K562 (cell line): Measurements from ENCODE around the gene SMC5. TPM values are rescaled to one million over a fixed set of nuclear protein-coding genes. Genes with fewer than 3 reads are reported as not detected.

Experiments
- ATAC-seq: fragments of 200-7000 bp; cut with Tn5 transposase; 3 replicates; pipeline ENCODE4 v1.9.1; 2020; ENCODE audit warnings: moderate library complexity
- BruUV-seq: library from RNA; stranded (reverse); fragments of 400-500 nt; replicated peaks from 2 replicates; lab custom pipeline; 2021; lab: Mats Ljungman, UMichigan
- CTCF ChIA-PET: fragments of 300-600 bp; formaldehyde crosslinking; extraction: SDS; loops from one replicate; lab custom pipeline; 2021; ENCODE audit warnings: low intra/inter-chr PET ratio; lab: Yijun Ruan, JAX
- POLR2A ChIA-PET: fragments of 300-600, 350-650 bp; sonication (Branson Sonifier 250); formaldehyde crosslinking; extraction: SDS; loops from one replicate; lab custom pipeline; 2021; ENCODE audit warnings: antibody characterized with exemption, inconsistent platforms; lab: Yijun Ruan, JAX
- DNase-seq, 4 experiments: peaks; one replicate each; pipeline versions ENCODE4 v3.0.0 to v3.0.0-alpha.2; 2011 to 2018; ENCODE audit warnings: low spot score in 3 of 4, mixed read lengths in 3 of 4; ENCODE audit errors: extremely low read depth in 1 of 4
- FAIRE-seq: peaks from 2 replicates; lab custom pipeline; 2011; peaks lifted over from hg19 to GRCh38; lab: Jason Lieb, UNC
- H2AFZ ChIP-seq: 2 replicates; pipeline ENCODE4 v1.6.0; 2011; ENCODE audit warnings: low read depth, low read length, control low read depth, inconsistent platforms
- H3K27ac ChIP-seq: fragments of 200-600 bp; 3 replicates; pipeline ENCODE4 v1.8.0; 2011; ENCODE audit warnings: low read depth, mild to moderate bottlenecking, control low read depth, inconsistent platforms, low read length, moderate library complexity, mixed read lengths; ENCODE audit errors: extremely low read depth
- H3K27me3 ChIP-seq, 2 experiments: fragments of 300-600 bp in 1 of 2; 2 replicates in 1 of 2; 3 replicates in 1 of 2; pipeline versions ENCODE4 v1.6.0 to v1.8.0; 2011; ENCODE audit warnings: inconsistent platforms in 2 of 2, low read length in 2 of 2, mild to moderate bottlenecking in 1 of 2, mixed read lengths in 1 of 2, moderate library complexity in 1 of 2; ENCODE audit not compliant: control insufficient read depth in 2 of 2, insufficient read depth in 2 of 2
- H3K36me3 ChIP-seq: fragments of 300-600 bp; 3 replicates; pipeline ENCODE4 v1.8.0; 2011; ENCODE audit warnings: mild to moderate bottlenecking, low read length, inconsistent platforms; ENCODE audit not compliant: control insufficient read depth, insufficient read depth
- H3K4me1 ChIP-seq, 2 experiments: fragments of 200-600 bp in 1 of 2; replicated peaks in 1 of 2; 2 replicates in 1 of 2; 3 replicates in 1 of 2; pipeline versions ENCODE4 v1.5.1 to v1.8.0; 2011; ENCODE audit warnings: inconsistent platforms in 2 of 2, low read length in 2 of 2, mild to moderate bottlenecking in 1 of 2, mixed read lengths in 1 of 2, moderate library complexity in 1 of 2; ENCODE audit not compliant: control insufficient read depth in 2 of 2, insufficient read depth in 2 of 2
- H3K4me2 ChIP-seq: 2 replicates; pipeline ENCODE4 v1.6.1; 2011; ENCODE audit warnings: low read length, control low read depth, inconsistent platforms, mixed read lengths; ENCODE audit not compliant: insufficient read depth
- H3K4me3 ChIP-seq: fragments of 200-600 bp; sonication (generic), shearing (Covaris generic); 2 replicates; pipeline ENCODE4 v1.5.1; 2016; ENCODE audit warnings: control low read depth, inconsistent platforms
- H3K79me2 ChIP-seq: fragments of 200-600 bp; 3 replicates; pipeline ENCODE4 v1.8.0; 2011; ENCODE audit warnings: low read length, inconsistent platforms; ENCODE audit not compliant: control insufficient read depth, insufficient read depth
- H3K9ac ChIP-seq, 2 experiments: 2 replicates each; pipeline versions ENCODE4 v1.6.0 to v1.6.1; 2011; ENCODE audit warnings: low read depth in 2 of 2, low read length in 2 of 2, control low read depth in 1 of 2, inconsistent platforms in 1 of 2, mild to moderate bottlenecking in 1 of 2, mixed read lengths in 1 of 2; ENCODE audit not compliant: insufficient read depth in 1 of 2
- H3K9me1 ChIP-seq: one replicate; pipeline ENCODE4 v1.6.0; 2011; ENCODE audit warnings: inconsistent platforms, mild to moderate bottlenecking, low read length, moderate library complexity; ENCODE audit not compliant: control insufficient read depth, insufficient read depth
- H3K9me3 ChIP-seq: replicated peaks from 2 replicates; pipeline ENCODE4 v1.5.1; 2011; ENCODE audit warnings: low read depth, low read length, inconsistent platforms; ENCODE audit not compliant: control insufficient read depth, insufficient read depth
- H4K20me1 ChIP-seq: replicated peaks from 2 replicates; pipeline ENCODE4 v1.6.1; 2011; ENCODE audit warnings: low read length, inconsistent platforms, mixed read lengths; ENCODE audit not compliant: control insufficient read depth, insufficient read depth
- DMBX1 ChIP-seq: fragments of 250-450 bp; sonication (Bioruptor Pico); IDR thresholded peaks from 2 replicates; pipeline ENCODE4 v1.8.0; 2022; ENCODE audit warnings: inconsistent platforms, mild to moderate bottlenecking, moderate library complexity, borderline replicate concordance
- KDM4B ChIP-seq, 2 experiments: fragments of 450-650 bp in 1 of 2; sonication (generic) in 1 of 2; IDR thresholded peaks; 2 replicates each; pipeline ENCODE4 v1.6.1; 2016 to 2017; ENCODE audit warnings: borderline replicate concordance in 2 of 2, antibody characterized with exemption in 1 of 2, low read depth in 1 of 2, mild to moderate bottlenecking in 1 of 2
- RFX7 ChIP-seq: fragments of 250-450 bp; sonication (Bioruptor Pico); IDR thresholded peaks from 2 replicates; pipeline ENCODE4 v1.5.1; 2021; ENCODE audit warnings: mild to moderate bottlenecking
- SNRNP70 ChIP-seq: fragments of 200-400 bp; formaldehyde crosslinking; optimal IDR thresholded peaks from 2 replicates; pipeline ENCODE3; 2017; ENCODE audit warnings: low read depth, low read length
- TEAD4 ChIP-seq, 2 experiments: sonication (generic) in 1 of 2; formaldehyde crosslinking in 1 of 2; IDR thresholded peaks; 2 replicates each; pipeline versions ENCODE4 v1.6.1 to v1.8.0; 2012 to 2022; ENCODE audit warnings: borderline replicate concordance in 1 of 2, inconsistent platforms in 1 of 2, low read length in 1 of 2, mild to moderate bottlenecking in 1 of 2, missing genetic modification reagents in 1 of 2
- ZNF785 ChIP-seq: fragments of 250-450 bp; sonication (Bioruptor Pico); IDR thresholded peaks from 2 replicates; pipeline ENCODE4 v1.4.0; 2020; ENCODE audit warnings: mild to moderate bottlenecking
- WGBS: fragments of 100-300 bp; shearing (Covaris generic); methylation state at CpG from one replicate; pipeline ENCODE4 v1.1.6; 2016; ENCODE audit warnings: low coverage, mixed read lengths; ENCODE audit not compliant: insufficient coverage; ENCODE audit errors: missing lambda C conversion rate; 5-methylcytosine and 5-hydroxymethylcytosine counted together
- in situ Hi-C: fragments of 300-500 bp; cut with MboI; formaldehyde crosslinking; loops from 4 replicates; pipeline ENCODE4 v1.15.0; 2018; ENCODE audit warnings: inconsistent platforms, mixed read lengths
- intact Hi-C: fragments of 100-400 bp; cut with micrococcal nuclease; formaldehyde crosslinking; loops from 2 replicates; pipeline ENCODE4 v1.14.2; 2022
- polyA plus RNA-seq, 8 experiments: library from polyadenylated mRNA; depleted of rRNA in 4 of 8; stranded (reverse) in 5 of 8; unstranded in 3 of 8; fragments of >200 nt; fragmentation: Nextera tagmentation in 2 of 8; fragmentation: Illumina TruSeq in 1 of 8; extraction: Ambion mirVana in 2 of 8; extraction: Trizol in 1 of 8; gene quantifications; 2 replicates each; pipeline versions ENCODE4 v1.2.1 to v1.2.3, GENCODE V29; 2011 to 2014; ENCODE audit warnings: inconsistent platforms in 1 of 8, missing spikeins in 1 of 8
- total RNA-seq, 7 experiments: library from RNA; depleted of rRNA in 6 of 7; stranded (reverse); fragments of >200 nt in 6 of 7; fragmentation: Illumina TruSeq in 2 of 7; extraction: Trizol in 2 of 7; gene quantifications; 2 replicates each; pipeline versions ENCODE4 v1.2.1 to v1.2.3, GENCODE V29; 2011 to 2021; ENCODE audit warnings: low replicate concordance in 1 of 7
- TF ChIP-seq, protein P1 (sequence below): fragments of 450-650 bp; IDR thresholded peaks from 2 replicates; pipeline ENCODE4 v1.6.1; 2016; ENCODE audit warnings: mild to moderate bottlenecking, moderate library complexity
- TF ChIP-seq, protein P2 (sequence below): fragments of 450-650 bp; conservative IDR thresholded peaks from 2 replicates; pipeline ENCODE4 v1.6.1; 2016; ENCODE audit warnings: missing genetic modification characterization, low read depth, mild to moderate bottlenecking, missing compliant biosample characterization, moderate library complexity

The SMC5 gene
- total and polyA plus RNA-seq, 9 of the 15 experiments (the other 6 are each of a cell fraction or from before 2014, with no cell fraction given) = 3.5 to 43.2 (median 21.4) TPM

DNA sequence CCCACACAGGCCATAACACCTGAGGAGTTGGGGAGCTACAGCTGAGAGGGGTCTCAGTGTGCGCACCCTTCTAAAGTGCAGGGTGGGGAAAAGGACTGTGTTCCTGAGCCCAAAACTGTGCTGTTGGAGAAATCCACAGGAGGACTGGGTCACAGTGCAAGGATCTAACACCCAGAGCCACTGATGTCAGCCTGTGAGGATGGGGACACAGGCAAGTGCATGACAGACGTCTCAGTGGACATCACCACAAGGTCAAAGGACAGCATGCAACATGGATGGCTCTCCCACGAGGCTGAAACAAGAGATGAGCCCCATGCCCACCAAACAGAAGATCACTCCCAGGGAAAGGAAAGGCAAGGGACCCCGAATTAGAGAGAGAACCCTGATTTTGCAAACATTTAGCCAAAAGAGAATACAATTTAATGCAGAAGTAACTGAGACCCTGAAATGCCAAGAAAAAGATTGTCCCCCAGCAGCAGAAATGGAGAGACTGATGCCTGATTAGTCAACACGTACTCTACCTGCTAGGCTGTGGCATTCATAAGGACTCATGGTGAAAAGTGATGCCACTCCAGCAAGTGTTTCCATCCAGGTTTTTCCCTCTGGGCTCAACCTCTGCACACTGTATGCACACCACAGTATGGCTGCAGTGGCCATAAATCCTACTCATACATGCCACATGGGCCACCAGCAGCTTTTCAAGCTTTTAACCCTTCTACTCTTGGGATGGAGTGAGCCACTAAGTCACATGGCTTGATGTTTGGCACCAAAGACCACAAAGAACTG lies 141.5 kb downstream of the SMC5 start:
- in situ Hi-C loops (no loop called here), intact Hi-C loops (no loop called here)
- BruUV-seq = no TSS peak
- H3K4me2 ChIP-seq = no peak overlapping the region
- no peak overlapping the region for H3K4me3 ChIP-seq
- H3K9me3 ChIP-seq = no peaks in the 10 kb centered on the region
- no peak for FAIRE-seq
- H3K27ac ChIP-seq = no peak overlapping the region
- H3K79me2 ChIP-seq = peaks cover 82% of the 10 kb centered on the region
- no peak overlapping the region for H3K9ac ChIP-seq
- no peak; the same call in 2 of the 3 replicates for ATAC-seq
- no peaks in the 10 kb centered on the region for H3K9me1 ChIP-seq
- no peaks in the 10 kb centered on the region for H3K36me3 ChIP-seq
- H3K27me3 ChIP-seq = no peaks in the 10 kb centered on the region
- H4K20me1 ChIP-seq = peaks cover 23% of the 10 kb centered on the region
- peaks cover 17 to 35% of the 10 kb centered on the region in 2 experiments; a peak in 4 of 5 replicates for H3K4me1 ChIP-seq
- 51% methylated on average over 5 of the region's 5 CpGs for WGBS
- no peak for DNase-seq
- ChIA-PET POLR2A (interaction anchor here (0.8 to 2.9 kb wide), 6 partner anchors 10 to 20 kb away, joined by 3 to 22 read pairs (median 6); partner anchors contain the start of gene KLF9), CTCF (no interaction called here)
- H2AFZ ChIP-seq = no peak overlapping the region
- TF ChIP-seq, protein P1, sequence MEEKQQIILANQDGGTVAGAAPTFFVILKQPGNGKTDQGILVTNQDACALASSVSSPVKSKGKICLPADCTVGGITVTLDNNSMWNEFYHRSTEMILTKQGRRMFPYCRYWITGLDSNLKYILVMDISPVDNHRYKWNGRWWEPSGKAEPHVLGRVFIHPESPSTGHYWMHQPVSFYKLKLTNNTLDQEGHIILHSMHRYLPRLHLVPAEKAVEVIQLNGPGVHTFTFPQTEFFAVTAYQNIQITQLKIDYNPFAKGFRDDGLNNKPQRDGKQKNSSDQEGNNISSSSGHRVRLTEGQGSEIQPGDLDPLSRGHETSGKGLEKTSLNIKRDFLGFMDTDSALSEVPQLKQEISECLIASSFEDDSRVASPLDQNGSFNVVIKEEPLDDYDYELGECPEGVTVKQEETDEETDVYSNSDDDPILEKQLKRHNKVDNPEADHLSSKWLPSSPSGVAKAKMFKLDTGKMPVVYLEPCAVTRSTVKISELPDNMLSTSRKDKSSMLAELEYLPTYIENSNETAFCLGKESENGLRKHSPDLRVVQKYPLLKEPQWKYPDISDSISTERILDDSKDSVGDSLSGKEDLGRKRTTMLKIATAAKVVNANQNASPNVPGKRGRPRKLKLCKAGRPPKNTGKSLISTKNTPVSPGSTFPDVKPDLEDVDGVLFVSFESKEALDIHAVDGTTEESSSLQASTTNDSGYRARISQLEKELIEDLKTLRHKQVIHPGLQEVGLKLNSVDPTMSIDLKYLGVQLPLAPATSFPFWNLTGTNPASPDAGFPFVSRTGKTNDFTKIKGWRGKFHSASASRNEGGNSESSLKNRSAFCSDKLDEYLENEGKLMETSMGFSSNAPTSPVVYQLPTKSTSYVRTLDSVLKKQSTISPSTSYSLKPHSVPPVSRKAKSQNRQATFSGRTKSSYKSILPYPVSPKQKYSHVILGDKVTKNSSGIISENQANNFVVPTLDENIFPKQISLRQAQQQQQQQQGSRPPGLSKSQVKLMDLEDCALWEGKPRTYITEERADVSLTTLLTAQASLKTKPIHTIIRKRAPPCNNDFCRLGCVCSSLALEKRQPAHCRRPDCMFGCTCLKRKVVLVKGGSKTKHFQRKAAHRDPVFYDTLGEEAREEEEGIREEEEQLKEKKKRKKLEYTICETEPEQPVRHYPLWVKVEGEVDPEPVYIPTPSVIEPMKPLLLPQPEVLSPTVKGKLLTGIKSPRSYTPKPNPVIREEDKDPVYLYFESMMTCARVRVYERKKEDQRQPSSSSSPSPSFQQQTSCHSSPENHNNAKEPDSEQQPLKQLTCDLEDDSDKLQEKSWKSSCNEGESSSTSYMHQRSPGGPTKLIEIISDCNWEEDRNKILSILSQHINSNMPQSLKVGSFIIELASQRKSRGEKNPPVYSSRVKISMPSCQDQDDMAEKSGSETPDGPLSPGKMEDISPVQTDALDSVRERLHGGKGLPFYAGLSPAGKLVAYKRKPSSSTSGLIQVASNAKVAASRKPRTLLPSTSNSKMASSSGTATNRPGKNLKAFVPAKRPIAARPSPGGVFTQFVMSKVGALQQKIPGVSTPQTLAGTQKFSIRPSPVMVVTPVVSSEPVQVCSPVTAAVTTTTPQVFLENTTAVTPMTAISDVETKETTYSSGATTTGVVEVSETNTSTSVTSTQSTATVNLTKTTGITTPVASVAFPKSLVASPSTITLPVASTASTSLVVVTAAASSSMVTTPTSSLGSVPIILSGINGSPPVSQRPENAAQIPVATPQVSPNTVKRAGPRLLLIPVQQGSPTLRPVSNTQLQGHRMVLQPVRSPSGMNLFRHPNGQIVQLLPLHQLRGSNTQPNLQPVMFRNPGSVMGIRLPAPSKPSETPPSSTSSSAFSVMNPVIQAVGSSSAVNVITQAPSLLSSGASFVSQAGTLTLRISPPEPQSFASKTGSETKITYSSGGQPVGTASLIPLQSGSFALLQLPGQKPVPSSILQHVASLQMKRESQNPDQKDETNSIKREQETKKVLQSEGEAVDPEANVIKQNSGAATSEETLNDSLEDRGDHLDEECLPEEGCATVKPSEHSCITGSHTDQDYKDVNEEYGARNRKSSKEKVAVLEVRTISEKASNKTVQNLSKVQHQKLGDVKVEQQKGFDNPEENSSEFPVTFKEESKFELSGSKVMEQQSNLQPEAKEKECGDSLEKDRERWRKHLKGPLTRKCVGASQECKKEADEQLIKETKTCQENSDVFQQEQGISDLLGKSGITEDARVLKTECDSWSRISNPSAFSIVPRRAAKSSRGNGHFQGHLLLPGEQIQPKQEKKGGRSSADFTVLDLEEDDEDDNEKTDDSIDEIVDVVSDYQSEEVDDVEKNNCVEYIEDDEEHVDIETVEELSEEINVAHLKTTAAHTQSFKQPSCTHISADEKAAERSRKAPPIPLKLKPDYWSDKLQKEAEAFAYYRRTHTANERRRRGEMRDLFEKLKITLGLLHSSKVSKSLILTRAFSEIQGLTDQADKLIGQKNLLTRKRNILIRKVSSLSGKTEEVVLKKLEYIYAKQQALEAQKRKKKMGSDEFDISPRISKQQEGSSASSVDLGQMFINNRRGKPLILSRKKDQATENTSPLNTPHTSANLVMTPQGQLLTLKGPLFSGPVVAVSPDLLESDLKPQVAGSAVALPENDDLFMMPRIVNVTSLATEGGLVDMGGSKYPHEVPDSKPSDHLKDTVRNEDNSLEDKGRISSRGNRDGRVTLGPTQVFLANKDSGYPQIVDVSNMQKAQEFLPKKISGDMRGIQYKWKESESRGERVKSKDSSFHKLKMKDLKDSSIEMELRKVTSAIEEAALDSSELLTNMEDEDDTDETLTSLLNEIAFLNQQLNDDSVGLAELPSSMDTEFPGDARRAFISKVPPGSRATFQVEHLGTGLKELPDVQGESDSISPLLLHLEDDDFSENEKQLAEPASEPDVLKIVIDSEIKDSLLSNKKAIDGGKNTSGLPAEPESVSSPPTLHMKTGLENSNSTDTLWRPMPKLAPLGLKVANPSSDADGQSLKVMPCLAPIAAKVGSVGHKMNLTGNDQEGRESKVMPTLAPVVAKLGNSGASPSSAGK = 0 out of 2 replicates have a peak, but pooled peaks have one; percentile 15
- TF ChIP-seq KDM4B (IDR thresholded peaks at IDR 0.05; ENCODE audit: borderline replicate concordance in 2 of 2, low read depth in 1 of 2) (no peak), RFX7 (CRISPR knock-in tag) (no peak), TEAD4 (IDR thresholded peaks at IDR 0.05; ENCODE audit: low read length) (no peak), TEAD4 (CRISPR knock-in tag; IDR thresholded peaks at IDR 0.05; ENCODE audit: borderline replicate concordance) (no peak), SNRNP70 (no peak), DMBX1 (0 out of 2 replicates have a peak, but pooled peaks have one; percentile 46), ZNF785 (no peak)
- TF ChIP-seq, protein P2, sequence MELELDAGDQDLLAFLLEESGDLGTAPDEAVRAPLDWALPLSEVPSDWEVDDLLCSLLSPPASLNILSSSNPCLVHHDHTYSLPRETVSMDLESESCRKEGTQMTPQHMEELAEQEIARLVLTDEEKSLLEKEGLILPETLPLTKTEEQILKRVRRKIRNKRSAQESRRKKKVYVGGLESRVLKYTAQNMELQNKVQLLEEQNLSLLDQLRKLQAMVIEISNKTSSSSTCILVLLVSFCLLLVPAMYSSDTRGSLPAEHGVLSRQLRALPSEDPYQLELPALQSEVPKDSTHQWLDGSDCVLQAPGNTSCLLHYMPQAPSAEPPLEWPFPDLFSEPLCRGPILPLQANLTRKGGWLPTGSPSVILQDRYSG (tag) = no peak
